NCI-H748 (cell line): ENCODE data around the gene CPT1A.

ENCODE experiments used
- DNase-seq: peaks from one replicate; lab custom pipeline; 2025; ENCODE audit not compliant: unreplicated experiment; lab: John Stamatoyannopoulos, UW

CPT1A gene

GRCh38 chr11:68762481-68762880 lies 79.2 kb downstream of the CPT1A start:
- no peak for DNase-seq

- DNase-seq = no peak
Measured at GRCh38 chr11:68761801-68762200, 79.9 kb downstream of the CPT1A start.

DNA sequence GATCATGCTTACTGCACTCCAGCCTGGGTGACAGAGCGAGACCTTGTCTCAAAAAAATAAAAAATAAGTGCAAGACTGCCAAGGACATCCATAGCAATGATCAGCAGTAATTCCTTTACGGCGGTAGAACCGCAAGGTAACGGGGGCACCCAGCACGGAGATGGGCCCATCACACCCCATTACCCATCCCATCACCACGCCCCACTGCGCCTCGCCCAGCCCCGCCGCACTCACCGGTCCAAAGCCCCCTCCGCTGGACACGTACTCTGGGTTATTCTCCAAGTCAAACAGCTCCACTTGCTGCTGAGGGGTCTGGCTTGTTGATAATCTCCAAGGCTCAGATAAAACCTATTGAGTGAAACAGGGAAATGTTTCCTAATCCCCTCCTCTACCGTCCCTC lies 81.7 kb downstream of the CPT1A start:
- DNase-seq = no peak

DNA sequence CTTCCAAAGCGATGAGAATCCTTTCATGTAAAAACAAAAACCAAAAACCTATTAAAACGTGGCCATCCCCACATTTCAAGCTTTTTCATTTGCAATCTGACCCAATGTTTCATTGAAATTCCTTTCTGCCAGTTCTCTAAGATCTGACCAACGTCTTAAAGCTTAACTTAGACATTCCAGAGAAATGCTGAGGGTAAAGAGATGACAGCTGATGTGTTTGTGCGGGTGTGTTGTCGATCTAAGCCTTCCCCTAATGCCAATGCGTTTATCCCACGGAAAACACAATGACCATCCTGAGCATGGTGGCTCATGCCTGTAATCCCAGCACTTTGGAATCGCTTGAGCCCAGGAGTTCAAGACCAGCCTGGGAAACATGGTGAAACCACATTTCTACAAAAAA lies 84.0 kb downstream of the CPT1A start:
- DNase-seq = no peak

- no peak for DNase-seq
Measured at GRCh38 chr11:68756171-68756766, 85.4 kb downstream of the CPT1A start.

DNA sequence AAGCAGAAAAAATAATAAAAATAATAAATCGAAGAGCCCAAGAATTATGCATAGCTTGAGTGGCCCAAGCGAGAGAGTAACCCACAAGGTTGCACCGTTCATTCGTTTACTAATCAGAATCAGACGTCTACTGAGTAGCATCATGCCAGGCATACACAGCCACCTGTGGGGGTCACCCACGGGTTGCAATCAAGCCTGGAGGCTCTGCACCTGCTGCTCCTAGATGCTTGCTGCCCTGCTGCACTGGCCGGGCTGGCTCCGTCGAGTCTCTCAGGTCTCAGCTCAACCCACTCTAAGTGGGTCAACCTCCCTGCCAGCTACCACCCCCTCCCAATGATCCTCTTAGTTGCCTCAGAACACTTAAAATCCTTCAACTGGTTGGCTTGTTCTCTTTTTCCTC lies 88.4 kb downstream of the CPT1A start:
- DNase-seq = peak; percentile 16

DNA sequence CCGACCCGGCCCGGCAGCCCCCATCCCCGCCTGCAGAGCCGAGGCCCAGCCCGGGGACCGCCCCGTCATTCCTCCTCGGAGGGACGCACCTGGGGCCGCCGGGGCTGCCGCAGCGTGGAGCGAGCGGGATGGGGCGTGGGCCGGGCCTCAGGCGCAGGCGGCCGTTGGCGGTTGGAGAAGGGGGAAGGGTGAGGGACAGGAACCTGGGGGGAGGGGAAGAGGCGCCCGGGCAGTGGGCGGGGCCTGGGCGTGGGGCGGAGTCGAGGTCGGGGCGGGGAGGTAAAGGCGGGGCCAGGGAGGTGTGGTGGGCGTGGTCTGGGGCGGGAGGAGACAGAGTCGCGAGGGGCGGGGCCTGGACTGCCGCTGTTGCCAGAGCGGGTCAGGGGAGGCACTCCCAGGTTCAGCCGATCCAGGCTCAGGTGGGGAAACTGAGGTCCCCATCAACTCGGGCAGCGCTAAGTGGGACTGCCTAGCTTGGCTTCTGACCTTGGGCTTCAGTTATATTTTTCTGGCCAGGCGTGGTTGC lies 90.3 kb downstream of the CPT1A start, which contains the start of gene TESMIN:
TESMIN (minus strand) TSS at position 190 of the 526 bp plus-strand sequence. CDS start 860 bp downstream, outside the sequence.
- DNase-seq = peak; percentile 89

DNA sequence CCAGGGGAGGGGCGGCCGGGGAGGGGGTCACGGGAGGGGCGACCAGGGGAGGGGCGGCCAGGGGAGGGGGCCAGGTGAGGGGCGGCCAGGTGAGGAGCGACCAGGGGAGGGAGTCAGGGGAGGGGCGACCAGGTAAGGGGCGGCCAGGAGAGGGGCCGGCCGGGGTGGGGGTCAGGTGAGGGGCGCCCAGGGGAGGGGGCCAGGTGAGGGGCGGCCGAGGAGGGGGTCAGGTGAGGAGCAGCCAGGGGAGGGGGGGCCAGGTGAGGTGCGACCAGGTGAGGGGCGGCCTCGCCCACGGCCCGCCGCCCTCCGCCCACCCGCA lies 90.8 kb downstream of the CPT1A start:
- DNase-seq = no peak

- no peak for DNase-seq
Measured at GRCh38 chr11:68750195-68751003, 91.3 kb downstream of the CPT1A start.

DNA sequence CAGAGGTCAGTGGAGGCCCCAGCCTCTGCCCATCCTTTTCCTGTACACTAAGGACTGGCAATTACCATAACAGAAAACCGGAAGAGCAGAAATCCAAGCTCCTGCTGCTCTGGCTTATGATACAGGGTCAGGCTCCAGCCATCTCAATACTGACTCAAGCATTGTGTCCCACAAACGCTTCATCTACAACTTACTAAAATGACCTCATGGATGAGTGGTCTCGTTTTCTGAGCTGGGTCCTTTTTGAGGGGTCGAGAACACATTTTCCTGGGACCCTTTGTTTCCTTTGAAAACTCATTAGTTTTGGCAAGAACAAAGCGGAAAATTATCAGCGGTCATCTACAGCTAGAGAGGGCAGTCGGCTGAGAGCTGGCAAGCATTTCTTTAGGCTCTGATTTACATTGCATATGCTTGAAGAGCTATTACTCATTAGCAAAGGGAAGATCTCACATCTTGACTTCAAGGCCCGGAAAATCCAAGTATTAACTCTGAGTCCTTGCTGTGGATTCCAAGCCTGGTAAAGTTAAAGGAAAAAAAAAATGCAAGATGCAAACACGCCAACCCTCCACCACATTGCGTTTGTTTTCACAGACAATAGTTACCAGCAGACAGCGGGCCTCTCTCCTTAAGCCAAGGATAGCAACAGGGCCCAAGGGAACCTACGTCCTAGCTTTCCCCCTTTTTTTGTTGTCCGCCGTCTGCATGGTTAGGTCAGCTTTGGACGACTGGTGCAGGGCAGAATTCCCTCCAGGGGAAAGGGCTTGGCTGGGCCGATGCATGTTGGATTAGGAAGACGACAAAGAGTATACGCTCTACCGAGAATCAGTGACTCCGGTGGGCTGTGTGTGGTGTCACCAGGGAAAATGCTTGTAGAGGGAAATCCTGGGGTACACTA lies 92.2 kb downstream of the CPT1A start:
- no peak for DNase-seq

GRCh38 chr11:68748061-68748460 lies 93.7 kb downstream of the CPT1A start:
- no peak for DNase-seq

GRCh38 chr11:68743539-68743938 lies 98.2 kb downstream of the CPT1A start:
- no peak for DNase-seq

GRCh38 chr11:68741463-68741862 lies 100.3 kb downstream of the CPT1A start:
- peak; percentile 7 for DNase-seq

- DNase-seq = no peak
Measured at GRCh38 chr11:68735646-68736045, 106.1 kb downstream of the CPT1A start.

GRCh38 chr11:68735125-68735524 lies 106.6 kb downstream of the CPT1A start:
- no peak for DNase-seq

GRCh38 chr11:68734111-68734510 lies 107.6 kb downstream of the CPT1A start:
- no peak for DNase-seq

- DNase-seq = no peak
Measured at GRCh38 chr11:68727783-68728182, 113.9 kb downstream of the CPT1A start.

DNA sequence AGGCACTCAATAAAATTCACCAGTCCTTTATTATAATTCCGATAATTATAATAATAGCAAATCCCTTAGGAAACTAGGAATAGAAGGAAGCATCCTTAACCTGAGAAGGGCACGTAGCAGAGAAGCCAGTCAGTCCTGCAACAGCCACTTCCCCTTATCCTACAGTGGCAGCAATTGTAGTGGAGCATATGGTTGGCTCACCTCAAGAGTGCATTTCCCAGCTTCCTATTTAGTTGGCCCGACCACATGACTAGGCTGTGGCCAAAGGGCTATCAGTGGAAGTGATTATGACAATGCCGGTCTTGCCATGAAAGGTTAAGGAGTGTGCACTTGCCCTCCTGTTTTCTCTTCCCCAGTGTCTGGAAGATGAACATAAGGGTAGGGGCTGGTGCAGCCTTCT lies 117.4 kb downstream of the CPT1A start:
- no peak for DNase-seq

DNA sequence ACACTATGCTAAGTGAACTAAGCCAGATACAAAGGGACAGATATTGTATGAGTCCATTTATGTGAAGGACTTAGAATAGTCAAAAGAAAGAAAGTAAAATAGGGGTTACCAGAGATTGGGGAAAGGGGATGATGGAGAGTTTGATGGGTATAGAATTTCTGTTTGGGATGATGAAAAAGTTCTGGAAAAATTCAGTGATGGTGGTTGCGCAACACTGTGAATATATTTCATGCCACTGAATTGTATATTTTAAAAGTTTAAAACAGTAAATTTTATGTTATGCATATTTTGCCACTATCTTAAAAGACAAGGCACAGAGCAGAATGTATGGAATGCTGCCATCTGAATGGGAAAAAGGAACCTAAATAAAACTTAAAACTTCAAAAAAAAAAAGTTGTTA lies 119.6 kb downstream of the CPT1A start:
- DNase-seq = no peak

- DNase-seq = no peak
Measured at GRCh38 chr11:68721075-68721474, 120.6 kb downstream of the CPT1A start.

DNA sequence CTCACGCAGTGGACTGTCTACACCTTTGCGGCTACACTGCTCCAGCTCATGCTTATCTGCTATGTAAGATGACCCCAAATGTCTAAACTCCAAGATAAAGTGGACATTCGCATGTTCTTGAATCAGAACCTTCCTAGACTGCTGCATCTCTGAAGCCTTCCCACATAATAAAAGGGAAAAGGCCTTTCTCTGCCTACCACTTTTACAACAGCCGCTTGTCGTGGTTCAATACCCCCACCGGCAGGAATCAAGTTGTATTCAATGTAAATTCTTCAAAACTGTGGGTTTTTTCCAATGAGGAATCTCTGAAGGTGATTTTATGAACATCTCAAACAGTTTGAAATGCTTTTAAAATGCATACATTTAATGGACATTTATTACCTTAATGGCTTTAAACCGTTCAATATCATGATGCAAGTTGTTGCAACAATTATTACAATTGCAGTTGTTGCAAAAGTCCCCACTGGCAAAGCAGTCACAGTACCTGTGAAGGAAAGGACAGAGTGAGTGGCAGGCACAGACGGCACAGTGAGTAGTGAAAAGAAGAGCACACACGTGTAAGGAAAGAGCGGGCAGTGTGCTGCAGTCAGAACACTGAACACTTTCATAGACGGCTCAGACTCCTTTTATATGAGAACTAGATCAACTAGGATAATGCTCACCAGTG lies 126.1 kb downstream of the CPT1A start:
- no peak for DNase-seq
